KG1 (cell line): ENCODE results near the gene PSME2.

Experiments used
- DNase-seq: peaks from one replicate; lab custom pipeline; 2025; lab: John Stamatoyannopoulos, UW

The PSME2 gene

GRCh38 chr14:24135834-24136683, 10.4 kb downstream of the PSME2 start, which contains the start of gene PSME1:
Gene PSME1, plus strand, starts transcription at chr14:24136194. Its CDS starts 69 bp downstream, at chr14:24136263.
- DNase-seq, result peak; percentile 69

- no peak for DNase-seq
These were observed 10.9 kb downstream of the PSME2 start for GRCh38 chr14:24135584-24135833.

DNA sequence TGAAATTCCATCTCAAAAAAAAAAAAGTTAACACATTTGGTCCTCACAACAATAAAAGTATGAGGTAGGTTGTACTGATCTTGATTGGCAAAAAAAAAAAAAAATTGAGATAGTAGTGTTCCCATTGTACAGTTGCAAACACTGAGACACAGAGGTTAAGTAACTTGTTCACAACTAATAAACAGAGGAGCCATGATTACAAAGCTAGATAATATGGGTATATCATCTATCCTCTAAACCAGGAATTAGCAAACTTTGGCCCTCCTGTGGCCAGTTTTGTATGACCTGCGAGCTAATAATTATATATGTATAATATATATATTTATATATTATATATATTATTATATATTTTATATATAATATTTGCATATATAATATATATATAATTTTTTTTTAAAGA, 12.7 kb downstream of the PSME2 start:
- no peak for DNase-seq

- DNase-seq, result no peak
These were observed 13.4 kb downstream of the PSME2 start for GRCh38 chr14:24132976-24133375.

DNA sequence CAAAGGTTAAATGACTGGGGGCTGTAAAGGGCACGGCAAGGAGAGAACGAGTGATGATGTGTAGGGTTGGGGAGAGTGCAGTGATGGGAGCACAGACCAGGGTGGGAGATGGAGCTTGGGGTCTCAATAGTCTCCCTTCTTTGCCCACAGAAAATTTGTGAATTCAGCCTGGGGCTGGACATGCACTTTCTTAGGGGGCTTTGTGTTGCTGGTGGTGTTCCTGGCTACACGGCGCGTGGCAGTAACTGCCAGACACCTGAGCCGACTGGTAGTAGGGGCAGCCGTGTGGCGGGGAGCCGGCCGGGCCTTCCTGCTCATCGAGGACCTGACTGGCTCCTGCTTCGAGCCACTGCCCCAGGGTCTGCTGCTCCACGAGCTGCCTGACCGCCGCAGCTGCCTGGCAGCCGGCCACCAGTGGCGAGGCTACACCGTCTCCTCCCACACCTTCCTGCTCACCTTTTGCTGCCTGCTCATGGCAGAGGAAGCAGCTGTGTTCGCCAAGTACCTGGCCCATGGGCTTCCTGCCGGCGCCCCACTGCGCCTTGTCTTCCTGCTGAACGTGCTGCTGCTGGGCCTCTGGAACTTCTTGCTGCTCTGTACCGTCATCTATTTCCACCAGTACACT, 14.2 kb downstream of the PSME2 start:
- no peak for DNase-seq

- DNase-seq, result no peak
These were observed 14.9 kb downstream of the PSME2 start for GRCh38 chr14:24131549-24131966.

DNA sequence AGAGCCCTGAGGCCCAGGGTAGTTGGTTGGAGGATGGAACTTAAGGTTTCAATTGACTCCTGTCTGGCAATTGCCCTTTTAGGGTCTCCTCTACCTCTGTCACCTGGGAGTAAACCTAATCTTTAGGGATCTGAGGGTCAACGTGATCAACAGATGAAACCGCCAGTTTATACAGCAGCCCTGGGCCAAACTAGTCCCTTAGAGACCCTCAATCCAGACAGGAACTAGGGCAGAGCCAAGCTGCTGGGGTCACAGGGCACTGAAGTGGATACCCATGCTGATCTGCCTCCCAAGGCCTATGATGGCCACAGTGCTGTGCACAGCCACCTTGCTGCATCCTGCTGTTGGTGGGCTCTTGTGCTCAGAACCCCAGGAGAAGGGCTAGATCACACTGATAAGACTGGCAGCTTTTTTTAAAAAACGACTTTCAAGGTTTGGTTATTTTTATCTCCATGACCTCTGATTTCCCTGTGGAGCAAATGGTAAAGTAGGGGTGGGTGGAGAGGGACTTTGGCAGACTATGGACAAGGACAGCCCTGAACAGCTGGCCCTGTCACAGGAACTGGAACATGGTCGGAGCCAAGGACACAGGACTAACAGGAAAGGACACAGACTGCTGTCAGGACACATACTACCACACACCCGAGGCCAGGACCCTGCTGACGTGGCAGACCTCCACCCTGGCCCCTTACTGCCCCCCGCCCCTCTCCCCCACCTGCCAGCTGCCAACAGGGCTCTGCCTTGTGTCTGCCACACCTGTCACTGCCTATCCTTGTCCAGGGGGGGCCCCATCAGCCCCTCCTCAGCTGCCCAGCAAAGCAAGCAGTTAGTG, 15.5 kb downstream of the PSME2 start:
- DNase-seq, result no peak

DNA sequence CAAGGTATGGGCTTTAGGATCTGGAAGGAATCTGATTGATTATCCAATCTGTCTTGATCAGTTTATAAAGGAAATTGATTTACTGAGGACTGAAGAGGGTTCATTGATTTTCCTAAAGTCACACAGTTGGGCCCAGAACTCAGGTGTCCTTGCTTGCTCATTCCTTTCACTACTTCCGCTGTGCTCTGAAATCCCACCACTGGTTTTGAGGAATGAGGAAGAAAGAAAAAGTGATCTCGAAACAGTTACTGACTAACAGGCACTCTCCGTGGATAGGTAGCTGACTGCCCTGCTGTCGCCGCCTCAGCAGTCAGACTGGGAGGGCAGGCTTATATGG, 16.1 kb downstream of the PSME2 start, which contains the start of gene FITM1:
TSS of gene FITM1 (plus strand) at position 280 of the 337 bp plus-strand sequence. CDS start 905 bp downstream, outside the sequence.
- DNase-seq, result no peak

GRCh38 chr14:24129410-24129998, 16.9 kb downstream of the PSME2 start:
- DNase-seq, result no peak

DNA sequence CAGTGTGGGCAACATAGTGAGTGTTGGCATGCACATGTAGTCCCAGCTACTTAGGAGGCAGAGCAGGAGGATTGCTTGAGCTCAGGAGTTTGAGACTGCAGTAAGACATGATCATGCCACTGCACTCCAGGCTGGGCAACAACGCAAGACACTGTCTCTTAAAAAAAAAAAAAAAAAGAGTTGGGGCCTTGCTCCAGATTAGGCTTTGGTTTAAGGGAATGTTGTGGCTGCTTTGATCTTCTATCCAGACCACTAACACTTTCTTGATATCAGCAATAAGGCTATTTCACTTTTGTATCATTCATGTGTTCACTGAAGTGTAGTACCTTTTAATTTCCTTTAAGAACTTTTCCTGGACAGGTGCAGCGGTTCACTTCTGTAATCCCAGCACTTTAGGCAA, 18.7 kb downstream of the PSME2 start:
- no peak for DNase-seq

- DNase-seq, result no peak
These were observed 19.5 kb downstream of the PSME2 start for GRCh38 chr14:24126939-24127338.

DNA sequence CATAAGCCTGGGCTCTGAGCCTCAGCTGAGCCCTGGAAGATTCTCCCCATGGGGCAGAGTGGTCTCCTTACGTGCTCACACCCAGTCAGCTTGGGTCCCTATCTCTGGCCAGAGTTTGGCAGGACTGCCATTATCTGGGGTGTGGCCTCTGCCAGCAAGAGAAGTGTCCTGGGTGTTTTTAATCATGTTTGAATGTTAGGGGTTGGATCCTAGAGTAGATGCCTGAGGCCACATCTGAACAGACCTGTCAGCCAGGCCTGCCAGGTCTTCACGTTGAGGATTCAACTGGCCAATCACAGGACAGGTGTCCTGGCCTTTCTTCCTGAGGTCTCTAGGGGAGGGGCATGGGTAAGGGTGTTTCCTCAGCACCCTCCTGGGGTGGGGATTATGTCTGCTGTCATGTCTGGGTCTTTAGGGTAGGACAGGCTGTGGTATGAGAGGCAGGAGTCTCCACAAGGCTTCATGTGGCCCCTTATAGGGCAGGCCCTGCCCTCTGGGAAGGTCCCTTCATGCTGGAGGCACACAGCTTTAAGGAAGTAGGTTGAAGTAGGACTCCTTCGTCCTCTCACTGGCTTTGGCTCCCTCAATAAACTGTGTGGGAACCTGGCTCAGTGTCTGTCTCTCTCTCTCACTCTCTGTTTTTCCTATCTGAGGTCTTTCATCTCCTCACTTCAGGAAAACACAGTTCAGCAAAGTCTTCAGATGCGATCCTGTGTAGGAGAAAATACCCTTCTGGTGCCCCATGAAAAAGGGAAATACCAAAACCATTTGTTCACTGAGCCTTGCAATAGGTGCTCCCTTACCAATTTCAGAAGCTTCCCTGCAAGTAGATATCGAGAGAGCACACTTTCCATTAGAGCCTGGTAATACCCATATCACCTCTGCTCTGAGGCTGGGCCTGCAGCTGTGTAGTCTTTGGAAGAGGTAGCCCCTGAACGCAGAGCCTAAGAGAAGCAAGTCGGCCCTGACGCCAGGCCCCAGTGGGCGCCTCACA, 22.7 kb downstream of the PSME2 start:
- DNase-seq, result no peak

DNA sequence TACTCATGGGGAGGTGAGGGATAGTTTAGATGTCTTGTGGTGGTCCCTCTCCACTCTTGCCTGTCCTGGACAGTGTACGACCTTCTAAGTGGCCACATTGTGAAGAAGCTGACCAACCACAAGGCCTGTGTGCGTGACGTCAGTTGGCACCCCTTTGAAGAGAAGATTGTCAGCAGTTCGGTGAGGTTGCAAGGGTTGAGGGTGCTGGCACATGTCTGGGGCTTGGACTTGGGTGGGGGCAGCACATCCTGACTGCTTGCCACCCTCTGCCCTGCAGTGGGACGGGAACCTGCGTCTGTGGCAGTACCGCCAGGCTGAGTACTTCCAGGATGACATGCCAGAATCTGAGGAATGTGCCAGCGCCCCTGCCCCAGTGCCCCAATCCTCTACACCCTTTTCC, 23.5 kb downstream of the PSME2 start:
- no peak for DNase-seq

DNA sequence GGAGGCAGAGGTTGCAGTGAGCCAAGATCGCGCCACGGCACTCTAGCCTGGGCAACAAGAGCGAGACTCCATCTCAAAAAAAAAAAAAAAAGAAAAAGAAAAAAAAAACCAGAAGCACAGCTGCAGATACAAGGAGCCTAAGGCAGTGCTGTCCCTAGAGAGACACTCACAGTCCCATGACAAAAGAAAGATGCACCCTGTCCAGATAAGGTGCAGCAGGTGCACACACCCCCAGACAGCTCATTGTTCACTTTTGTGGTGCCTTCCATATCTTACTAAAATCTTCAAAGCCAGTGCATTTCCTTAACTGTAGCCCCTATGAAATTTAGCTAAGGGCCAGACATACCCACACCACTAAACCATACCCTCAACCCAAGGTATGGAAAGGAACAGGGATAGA, 24.0 kb downstream of the PSME2 start:
- DNase-seq, result no peak

DNA sequence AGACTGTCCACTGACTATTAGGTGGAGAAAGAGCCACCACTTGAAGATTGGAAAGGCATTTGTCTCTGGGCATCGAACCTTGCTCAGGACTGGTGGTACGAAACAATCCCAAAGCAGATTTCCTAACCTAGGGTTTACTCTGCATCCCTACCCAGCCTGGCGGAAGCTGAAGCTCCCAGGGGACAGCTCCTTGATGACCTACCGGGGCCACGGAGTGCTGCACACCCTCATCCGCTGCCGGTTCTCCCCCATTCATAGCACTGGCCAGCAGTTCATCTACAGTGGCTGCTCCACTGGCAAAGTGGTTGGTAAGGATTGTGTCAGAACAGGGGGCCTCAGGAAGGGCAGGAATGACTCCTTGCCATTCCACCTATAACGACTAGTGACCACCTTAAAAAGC, 25.2 kb downstream of the PSME2 start:
- DNase-seq, result no peak

- DNase-seq, result no peak
These were observed 26.7 kb downstream of the PSME2 start for GRCh38 chr14:24119691-24120090.

GRCh38 chr14:24117179-24117578, 29.2 kb downstream of the PSME2 start:
- no peak for DNase-seq

DNA sequence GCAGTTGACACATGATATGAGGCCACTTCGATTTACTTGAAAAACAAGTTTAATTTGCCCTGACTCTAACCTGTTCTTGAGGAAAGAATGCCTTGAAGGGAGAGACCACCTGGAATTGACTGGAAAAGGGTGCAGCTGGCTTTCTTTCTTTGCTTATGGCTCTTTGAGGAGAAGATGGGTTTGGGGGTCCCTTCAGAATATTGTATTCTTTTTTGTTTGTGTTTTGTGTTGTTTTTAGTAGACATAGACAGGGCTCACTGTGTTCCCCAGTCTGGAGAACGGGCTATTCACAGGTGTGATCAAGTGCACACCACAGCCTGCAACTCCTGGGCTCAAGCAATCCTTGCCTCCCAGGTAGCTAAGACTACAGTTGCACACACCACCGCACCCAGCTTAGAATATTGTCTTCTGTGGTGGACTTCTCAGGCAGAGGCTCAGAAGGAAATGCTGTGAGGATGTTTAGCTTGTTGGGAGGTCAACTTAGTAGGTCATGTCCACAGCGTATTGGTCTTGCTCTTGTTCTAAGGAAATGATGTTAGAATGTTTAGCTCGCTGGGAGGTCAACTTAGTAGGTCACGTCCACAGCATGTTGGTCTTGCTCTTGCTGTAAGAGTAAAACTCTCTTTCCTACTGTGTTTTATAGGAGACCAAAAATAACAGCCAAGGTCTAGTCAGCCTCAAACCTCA, 30.1 kb downstream of the PSME2 start:
- DNase-seq, result no peak

GRCh38 chr14:24115422-24116127, 30.8 kb downstream of the PSME2 start:
- DNase-seq, result no peak
